Neural progenitor cell (in vitro differentiated cells): Measurements from ENCODE around the gene PHLDB2. TPM values are rescaled to one million over a fixed set of nuclear protein-coding genes. Genes with fewer than 3 reads are reported as not detected.

Experiments
- DNase-seq: peaks from one replicate; pipeline ENCODE4 v3.0.0-alpha.2; 2016; ENCODE audit warnings: low spot score
- H2AFZ ChIP-seq: fragments of 200-600 bp; sonication (generic); replicated peaks from 2 replicates; pipeline ENCODE4 v1.6.1; 2016; ENCODE audit warnings: antibody characterized with exemption
- H3F3A ChIP-seq: fragments of 200-600 bp; sonication (generic); 2 replicates; pipeline ENCODE4 v1.6.1; 2016; ENCODE audit warnings: antibody characterized with exemption, low read depth
- H3K27ac ChIP-seq: fragments of 200-600 bp; sonication (generic); 2 replicates; pipeline ENCODE4 v1.5.1; 2016; ENCODE audit warnings: mild to moderate bottlenecking
- H3K27me3 ChIP-seq: fragments of 200-600 bp; sonication (generic); 2 replicates; pipeline ENCODE4 v1.6.1; 2016; ENCODE audit warnings: mild to moderate bottlenecking, moderate library complexity
- H3K36me3 ChIP-seq: fragments of 200-600 bp; sonication (generic); 2 replicates; pipeline ENCODE4 v1.5.1; 2016
- H3K4me1 ChIP-seq: fragments of 200-600 bp; sonication (generic); 2 replicates; pipeline ENCODE4 v1.6.1; 2016; ENCODE audit warnings: mixed run types
- H3K4me2 ChIP-seq: fragments of 200-600 bp; sonication (generic); 2 replicates; pipeline ENCODE4 v1.6.1; 2016
- H3K4me3 ChIP-seq: fragments of 200-600 bp; sonication (generic); 2 replicates; pipeline ENCODE4 v1.5.1; 2016
- H3K79me2 ChIP-seq: fragments of 200-600 bp; sonication (generic); 2 replicates; pipeline ENCODE4 v1.6.1; 2016; ENCODE audit warnings: low read depth
- H3K9ac ChIP-seq: fragments of 200-600 bp; sonication (generic); 2 replicates; pipeline ENCODE4 v1.6.1; 2016
- H3K9me3 ChIP-seq: fragments of 200-600 bp; sonication (generic); 2 replicates; pipeline ENCODE4 v1.5.1; 2016; ENCODE audit warnings: low read depth
- H4K20me1 ChIP-seq: fragments of 200-600 bp; sonication (generic); 2 replicates; pipeline ENCODE4 v1.6.1; 2016; ENCODE audit warnings: low read depth
- H3K27ac Mint-ChIP-seq: 3 replicates; pipeline ENCODE4 v1.8.0; 2021; ENCODE audit warnings: mixed read lengths
- H3K27me3 Mint-ChIP-seq: 2 replicates; pipeline ENCODE4 v1.8.0; 2022; ENCODE audit warnings: low read depth, mild to moderate bottlenecking, inconsistent platforms, moderate library complexity, mixed read lengths; ENCODE audit not compliant: insufficient read depth
- H3K36me3 Mint-ChIP-seq: 3 replicates; pipeline ENCODE4 v1.8.0; 2021; ENCODE audit warnings: mixed read lengths
- H3K4me1 Mint-ChIP-seq: 3 replicates; pipeline ENCODE4 v1.8.0; 2021; ENCODE audit warnings: mixed read lengths
- H3K4me3 Mint-ChIP-seq: 3 replicates; pipeline ENCODE4 v1.8.0; 2021; ENCODE audit warnings: mild to moderate bottlenecking, moderate library complexity, mixed read lengths
- H3K9me3 Mint-ChIP-seq: 3 replicates; pipeline ENCODE4 v1.8.0; 2020; ENCODE audit warnings: mixed read lengths
- CTCF ChIP-seq: fragments of 200-600 bp; sonication (generic); IDR thresholded peaks from 2 replicates; pipeline ENCODE4 v1.5.1; 2017; ENCODE audit warnings: antibody characterized with exemption, mild to moderate bottlenecking
- EZH2 ChIP-seq: fragments of 200-600 bp; sonication (generic); IDR thresholded peaks from 2 replicates; pipeline ENCODE4 v1.6.1; 2017; ENCODE audit warnings: antibody characterized with exemption, mild to moderate bottlenecking, moderate library complexity
- EZH2phosphoT487 ChIP-seq: fragments of 200-600 bp; sonication (generic); IDR thresholded peaks from 2 replicates; pipeline ENCODE4 v1.6.1; 2017; ENCODE audit warnings: antibody characterized with exemption
- total RNA-seq: library from RNA; depleted of rRNA; stranded (reverse); fragments of >200 nt; gene quantifications from 2 replicates; pipeline ENCODE4 v1.2.3, GENCODE V29; 2015; ENCODE audit warnings: low replicate concordance

The PHLDB2 gene
- total RNA-seq, 1 donor from 2014 or later: 15.9 TPM

DNA sequence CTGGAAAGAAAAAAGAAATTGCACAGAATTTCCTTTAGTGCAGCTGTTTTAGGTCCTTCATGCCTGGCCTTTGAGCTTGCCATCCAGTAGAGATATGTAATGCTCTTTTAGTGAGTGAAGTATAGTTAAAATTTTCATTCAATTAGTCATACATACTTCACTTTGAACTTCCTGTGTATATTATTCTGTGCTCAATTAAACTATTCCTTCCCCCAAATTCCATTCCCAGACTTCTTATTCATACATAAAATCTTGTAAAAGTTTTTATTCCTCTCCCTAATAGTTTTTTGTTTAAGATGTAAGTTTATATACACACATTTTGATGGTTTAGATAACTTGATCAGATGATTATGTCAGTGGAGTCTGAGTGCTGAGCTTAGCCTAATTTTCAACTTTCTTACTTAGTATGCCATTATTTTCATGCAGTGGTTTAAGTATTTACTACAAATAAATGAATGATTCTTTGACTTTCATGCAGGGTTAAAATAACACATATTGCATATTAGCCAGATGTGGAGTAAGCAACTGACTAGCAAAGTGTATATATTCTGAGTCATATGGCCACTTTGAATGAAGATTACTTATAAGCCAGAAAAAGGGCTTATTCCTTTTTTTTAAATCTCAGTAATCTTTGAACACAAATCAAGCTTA, 77.3 kb downstream of the PHLDB2 start:
- Histone ChIP-seq H3K4me2 (no peak overlapping the region), H3K27me3 (no peaks in the 10 kb centered on the region), H3K4me1 (no peaks in the 10 kb centered on the region), H3K36me3 (no peaks in the 10 kb centered on the region), H3K27ac (no peak overlapping the region), H3K9ac (no peak overlapping the region), H4K20me1 (no peaks in the 10 kb centered on the region), H3K79me2 (no peaks in the 10 kb centered on the region), H2AFZ (no peak overlapping the region), H3F3A (no peaks in the 10 kb centered on the region), H3K9me3 (no peaks in the 10 kb centered on the region), H3K4me3 (no peak overlapping the region)
- no peak for DNase-seq
- no peak overlapping the region for H3K4me3 Mint-ChIP-seq
- no peaks in the 10 kb centered on the region for H3K27me3 Mint-ChIP-seq
- H3K27ac Mint-ChIP-seq: no peak overlapping the region
- peaks cover 3% of the 10 kb centered on the region for H3K4me1 Mint-ChIP-seq
- TF ChIP-seq CTCF (no peak), EZH2phosphoT487 (no peak), EZH2 (no peak)
- H3K9me3 Mint-ChIP-seq: peaks cover 5% of the 10 kb centered on the region
- peaks cover 66% of the 10 kb centered on the region for H3K36me3 Mint-ChIP-seq

GRCh38 chr3:111936967-111937366, 77.9 kb downstream of the PHLDB2 start:
- no peaks in the 10 kb centered on the region for H3K27me3 Mint-ChIP-seq
- Histone ChIP-seq H3K36me3 (no peaks in the 10 kb centered on the region), H3K4me1 (no peaks in the 10 kb centered on the region), H2AFZ (no peak overlapping the region), H3K27ac (no peak overlapping the region), H3K9me3 (no peaks in the 10 kb centered on the region), H3K79me2 (no peaks in the 10 kb centered on the region), H4K20me1 (no peaks in the 10 kb centered on the region), H3F3A (no peaks in the 10 kb centered on the region), H3K9ac (no peak overlapping the region), H3K27me3 (no peaks in the 10 kb centered on the region), H3K4me3 (no peak overlapping the region), H3K4me2 (no peak overlapping the region)
- peaks cover 64% of the 10 kb centered on the region for H3K36me3 Mint-ChIP-seq
- TF ChIP-seq CTCF (no peak), EZH2phosphoT487 (no peak), EZH2 (no peak)
- H3K27ac Mint-ChIP-seq: no peak overlapping the region
- peaks cover 3% of the 10 kb centered on the region for H3K4me1 Mint-ChIP-seq
- no peak for DNase-seq
- peaks cover 2% of the 10 kb centered on the region for H3K9me3 Mint-ChIP-seq
- H3K4me3 Mint-ChIP-seq: no peak overlapping the region

- Mint-ChIP-seq H3K9me3 (peaks cover 2% of the 10 kb centered on the region), H3K4me1 (no peaks in the 10 kb centered on the region), H3K4me3 (no peak overlapping the region), H3K36me3 (peaks cover 58% of the 10 kb centered on the region), H3K27me3 (no peaks in the 10 kb centered on the region), H3K27ac (no peak overlapping the region)
- no peaks in the 10 kb centered on the region for H3K4me1 ChIP-seq
- no peaks in the 10 kb centered on the region for H3K79me2 ChIP-seq
- no peaks in the 10 kb centered on the region for H3K36me3 ChIP-seq
- H3F3A ChIP-seq: no peaks in the 10 kb centered on the region
- no peak overlapping the region for H3K4me2 ChIP-seq
- no peak overlapping the region for H3K9ac ChIP-seq
- no peaks in the 10 kb centered on the region for H4K20me1 ChIP-seq
- no peak for TF ChIP-seq EZH2
- no peak for TF ChIP-seq EZH2phosphoT487
- no peak for TF ChIP-seq CTCF
- H3K27me3 ChIP-seq: no peaks in the 10 kb centered on the region
- no peak overlapping the region for H2AFZ ChIP-seq
- DNase-seq: no peak
- H3K9me3 ChIP-seq: no peaks in the 10 kb centered on the region
- no peak overlapping the region for H3K4me3 ChIP-seq
- no peak overlapping the region for H3K27ac ChIP-seq
These were observed 78.8 kb downstream of the PHLDB2 start for GRCh38 chr3:111937871-111938270.
